ENCODE results near the gene TMEM242.
A peak's percentile ranks its signal among the peaks of the same experiment; 100 is the strongest.
"Not testable (repeated sequence)": the region's sequence is repeated elsewhere in the genome, so short reads cannot be mapped to it uniquely, and the experiment has no call there.

Gene TMEM242

DNA sequence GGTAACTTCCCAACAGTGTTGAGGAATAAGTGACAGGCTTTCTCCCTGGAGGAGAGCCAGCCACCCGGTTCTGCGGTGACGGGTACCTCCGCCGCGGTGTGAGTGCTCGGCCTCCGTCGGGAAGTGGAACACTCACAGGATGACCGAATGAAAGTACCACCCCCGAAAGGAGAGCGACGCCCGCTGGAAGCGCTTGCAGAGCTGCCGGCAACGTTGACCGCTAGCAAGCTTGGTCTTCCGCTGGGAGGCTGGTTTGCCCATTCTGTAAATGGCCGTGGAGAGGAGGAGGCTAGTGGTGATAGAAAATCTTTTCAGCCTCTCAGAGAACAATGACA, 614 bp upstream of the TMEM242 start:
- DNase-seq (ENCODE audit: low read depth), result peak; percentile 6

DNA sequence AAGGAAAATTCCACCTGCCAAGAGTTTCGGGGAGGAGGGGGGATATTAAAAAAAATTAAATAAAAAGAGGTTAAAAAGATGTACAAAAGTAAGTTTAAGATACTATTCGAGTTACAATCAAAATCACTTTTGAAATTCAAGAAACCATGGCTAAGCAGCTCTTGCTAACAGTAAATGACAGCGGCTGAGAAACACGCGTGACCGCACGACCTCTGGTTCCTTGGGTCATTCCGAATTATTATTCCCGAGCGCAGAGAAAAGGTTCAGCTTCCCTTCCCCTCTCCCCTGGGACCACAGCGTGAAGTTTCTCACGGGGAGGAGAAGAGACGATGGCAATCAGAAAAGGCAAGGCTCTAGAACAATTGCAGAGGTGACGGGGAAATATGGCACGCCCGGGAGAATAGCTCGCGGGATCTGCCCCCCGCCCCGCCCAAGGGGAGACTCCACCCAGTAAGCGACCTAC, 496 bp downstream of the TMEM242 start:
- DNase-seq (ENCODE audit: low read depth), result no peak

- no peak for DNase-seq (ENCODE audit: low read depth)
These were observed 6.2 kb downstream of the TMEM242 start for GRCh38 chr6:157316871-157317814.

GRCh38 chr6:157314705-157315321, 8.5 kb downstream of the TMEM242 start:
- DNase-seq (ENCODE audit: low read depth), result no peak

DNA sequence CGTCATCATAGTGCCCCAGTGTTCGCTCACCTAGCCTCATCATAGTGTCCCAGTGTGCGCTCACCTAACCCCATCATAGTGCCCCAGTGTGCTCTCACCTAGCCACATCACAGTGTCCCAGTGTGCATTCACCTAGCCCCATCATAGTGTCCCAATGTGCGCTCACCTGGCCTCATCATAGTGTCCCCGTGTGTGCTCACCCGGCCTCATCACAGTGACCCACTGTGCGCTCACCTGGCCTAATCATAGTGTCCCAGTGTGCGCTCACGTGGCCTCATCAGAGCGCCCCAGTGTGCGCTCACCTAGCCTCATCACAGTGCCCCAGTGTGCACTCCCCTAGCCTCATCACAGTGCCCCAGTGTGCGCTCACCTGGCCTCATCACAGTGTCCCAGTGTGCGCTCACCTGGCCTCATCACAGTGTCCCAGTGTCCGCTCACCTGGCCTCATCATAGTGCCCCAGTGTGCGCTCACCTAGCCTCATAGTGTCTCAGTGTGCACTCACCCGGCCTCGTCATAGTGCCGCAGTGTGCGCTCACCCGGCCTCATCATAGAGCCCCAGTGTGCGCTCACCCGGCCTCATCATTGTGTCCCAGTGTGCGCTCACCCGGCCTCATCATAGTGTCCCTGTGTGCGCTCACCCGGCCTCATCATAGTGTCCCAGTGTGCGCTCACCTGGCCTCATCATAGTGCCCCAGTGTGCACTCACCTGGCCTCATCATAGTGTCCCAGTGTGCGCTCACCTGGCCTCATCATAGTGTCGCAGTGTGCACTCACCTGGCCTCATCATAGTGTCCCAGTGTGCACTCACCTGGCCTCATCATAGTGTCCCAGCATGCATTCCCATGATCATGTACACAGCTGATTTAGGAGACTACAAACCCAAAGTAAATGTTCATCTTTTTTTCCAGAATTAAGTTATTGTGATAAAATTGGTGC, 9.5 kb downstream of the TMEM242 start:
- DNase-seq (ENCODE audit: low read depth), result no peak

- DNase-seq (ENCODE audit: low read depth), result no peak
These were observed 10.6 kb downstream of the TMEM242 start for GRCh38 chr6:157312757-157313156.

DNA sequence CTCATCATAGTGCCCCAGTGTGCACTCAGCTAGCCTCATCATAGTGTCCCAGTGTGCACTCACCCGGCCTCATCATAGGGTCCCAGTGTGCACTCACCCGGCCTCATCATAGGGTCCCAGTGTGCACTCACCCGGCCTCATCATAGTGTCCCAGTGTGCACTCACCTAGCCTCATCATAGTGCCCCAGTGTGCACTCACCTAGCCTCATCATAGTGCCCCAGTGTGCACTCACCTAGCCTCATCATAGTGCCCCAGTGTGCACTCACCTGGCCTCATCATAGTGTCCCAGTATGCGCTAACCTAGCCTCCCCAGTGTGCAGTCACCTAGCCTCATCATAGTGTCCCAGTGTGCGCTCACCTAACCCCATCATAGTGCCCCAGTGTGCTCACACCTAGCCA, 12.6 kb downstream of the TMEM242 start:
- DNase-seq (ENCODE audit: low read depth), result not testable (repeated sequence)

- no peak for DNase-seq (ENCODE audit: low read depth)
These were observed 15.7 kb downstream of the TMEM242 start for GRCh38 chr6:157307661-157308060.

GRCh38 chr6:157305670-157306653, 17.4 kb downstream of the TMEM242 start:
- DNase-seq (ENCODE audit: low read depth), result no peak

GRCh38 chr6:157304899-157305663, 18.2 kb downstream of the TMEM242 start:
- no peak for DNase-seq (ENCODE audit: low read depth)

DNA sequence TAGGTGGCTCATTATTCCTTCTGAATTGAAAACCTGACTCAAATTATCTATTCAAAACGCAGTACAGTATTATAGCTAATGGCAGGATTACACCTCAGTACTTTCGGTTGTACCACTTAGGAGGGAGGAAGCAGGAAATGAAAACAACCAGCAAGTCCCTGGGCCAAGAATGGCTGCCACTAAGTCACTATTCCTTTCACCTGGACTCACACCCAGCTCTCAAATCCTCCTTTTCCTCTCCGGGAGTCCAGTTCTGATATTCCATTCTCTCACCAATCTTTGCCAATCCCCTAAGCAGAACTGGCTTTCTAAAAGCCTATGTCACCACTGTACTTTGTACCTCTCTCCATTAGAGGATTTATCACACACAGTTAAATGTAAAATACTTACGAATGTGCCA, 20.6 kb downstream of the TMEM242 start:
- DNase-seq (ENCODE audit: low read depth), result no peak

DNA sequence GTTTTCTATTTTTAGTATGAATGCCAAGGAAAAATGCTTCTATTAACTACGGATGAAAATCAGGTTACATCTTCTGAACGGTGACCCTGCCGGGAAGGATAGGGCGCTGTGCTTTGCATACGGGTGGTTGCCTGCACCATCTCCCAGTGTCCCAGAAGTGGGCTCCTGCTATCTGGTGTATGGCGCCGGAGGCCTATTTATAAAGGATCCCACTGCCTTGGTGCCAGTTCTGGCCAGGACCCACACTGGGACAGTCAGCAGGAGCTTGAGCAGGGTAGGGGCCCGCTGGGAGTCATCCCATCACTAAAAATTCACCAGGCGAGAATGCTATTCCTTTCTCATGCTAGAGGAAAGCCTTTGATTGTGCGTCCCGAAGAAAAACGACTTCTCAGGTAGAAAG, 22.9 kb downstream of the TMEM242 start:
- DNase-seq (ENCODE audit: low read depth), result no peak

GRCh38 chr6:157300006-157300405, 23.3 kb downstream of the TMEM242 start:
- DNase-seq (ENCODE audit: low read depth), result no peak

GRCh38 chr6:157298216-157298724, 25.0 kb downstream of the TMEM242 start:
- DNase-seq (ENCODE audit: low read depth), result no peak

GRCh38 chr6:157294654-157295053, 28.7 kb downstream of the TMEM242 start:
- no peak for DNase-seq (ENCODE audit: low read depth)

GRCh38 chr6:157293780-157294179, 29.5 kb downstream of the TMEM242 start:
- no peak for DNase-seq (ENCODE audit: low read depth)

- no peak for DNase-seq (ENCODE audit: low read depth)
These were observed 31.1 kb downstream of the TMEM242 start for GRCh38 chr6:157292202-157292601.

GRCh38 chr6:157291356-157291755, 32.0 kb downstream of the TMEM242 start:
- DNase-seq (ENCODE audit: low read depth), result no peak

DNA sequence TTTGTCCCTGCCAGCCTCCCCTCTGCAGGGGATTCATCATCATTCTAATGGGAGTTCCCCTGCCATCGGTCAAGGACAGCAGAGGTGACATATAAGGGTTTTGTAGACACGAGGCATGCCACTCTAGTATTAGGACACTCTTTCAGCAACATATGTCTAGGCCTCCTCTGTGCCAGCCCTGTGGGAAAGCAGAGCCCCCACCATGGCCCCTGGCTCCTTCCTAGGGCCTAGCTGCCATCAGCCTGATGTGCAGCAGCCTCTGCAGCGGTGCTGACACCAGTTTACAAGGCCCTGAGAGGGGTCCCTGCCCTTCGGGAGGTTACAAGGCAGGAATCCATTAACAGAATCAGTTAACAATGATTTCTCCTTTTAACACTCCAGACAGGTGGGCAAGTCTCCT, 32.5 kb downstream of the TMEM242 start:
- no peak for DNase-seq (ENCODE audit: low read depth)

DNA sequence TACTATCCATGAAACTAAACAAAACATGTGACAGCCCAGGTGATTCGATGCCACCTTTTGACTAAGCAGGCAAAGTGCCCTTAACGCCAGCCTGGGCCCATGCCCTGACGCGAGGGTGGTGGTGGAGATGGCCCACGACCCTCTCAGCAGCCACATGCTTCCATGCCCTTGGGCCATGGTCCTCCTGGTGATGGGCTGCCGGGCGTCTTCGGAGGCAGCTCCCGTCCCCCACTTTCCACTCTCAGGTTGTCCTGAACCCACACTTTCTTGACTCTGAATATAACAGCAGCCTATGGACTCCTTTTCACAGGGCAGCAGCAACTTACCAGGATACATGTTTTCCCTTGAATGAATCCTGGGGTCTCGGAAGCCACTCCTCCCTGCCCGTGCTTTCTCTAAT, 33.6 kb downstream of the TMEM242 start:
- DNase-seq (ENCODE audit: low read depth), result no peak
